HCT116 (cell line): ENCODE results near the gene STARD3. TPM values are rescaled to one million over a fixed set of nuclear protein-coding genes. Genes with fewer than 3 reads are reported as not detected.

Experiments used
- ATAC-seq: fragments of 200-7000 bp; cut with Tn5 transposase; 2 replicates; pipeline ENCODE4 v1.9.1; 2020; ENCODE audit warnings: mild to moderate bottlenecking, moderate library complexity
- BruUV-seq: library from RNA; stranded (reverse); fragments of 400-500 nt; replicated peaks from 2 replicates; lab custom pipeline; 2021; lab: Mats Ljungman, UMichigan
- CTCF ChIA-PET: fragments of 300-600 bp; sonication (Branson Sonifier 250); formaldehyde crosslinking; loops from one replicate; lab custom pipeline; 2021; ENCODE audit warnings: antibody characterized with exemption; lab: Charles Lee
- POLR2A ChIA-PET: fragments of 300-600, 350-600 bp; sonication (Branson Sonifier 250); formaldehyde crosslinking; loops from one replicate; lab custom pipeline; 2021; ENCODE audit warnings: antibody characterized with exemption; lab: Charles Lee
- RAD21 ChIA-PET, 2 experiments: fragments of 300-600 bp; sonication (Branson Sonifier 250); formaldehyde crosslinking; loops; one replicate each; lab custom pipeline; 2023; ENCODE audit warnings: low total read pairs in 2 of 2; ENCODE audit not compliant: uncharacterized antibody in 2 of 2, unreplicated experiment in 2 of 2, low non-redundant PET in 1 of 2; lab: Charles Lee
- DNase-seq: peaks from one replicate; pipeline ENCODE4 v3.0.0-alpha.2; 2010; ENCODE audit warnings: low read depth, low spot score
- H2AFZ ChIP-seq: fragments of 200-600 bp; shearing (Covaris generic), sonication (generic); 2 replicates; pipeline ENCODE4 v1.6.1; 2017; ENCODE audit warnings: low read depth, mixed run types, mixed read lengths, antibody characterized with exemption, low read length; ENCODE audit not compliant: poor library complexity, severe bottlenecking
- H3K27ac ChIP-seq: 2 replicates; pipeline ENCODE4 v1.5.1; 2012; ENCODE audit warnings: low read depth, low read length
- H3K27me3 ChIP-seq: fragments of 200-600 bp; sonication (generic); 2 replicates; pipeline ENCODE4 v1.6.1; 2016; ENCODE audit warnings: mixed run types, low read length, mixed read lengths; ENCODE audit not compliant: insufficient read depth
- H3K36me3 ChIP-seq, 2 experiments: fragments of 200-500 bp in 1 of 2; fragments of 200-600 bp in 1 of 2; sonication (Bioruptor generic) in 1 of 2; sonication (generic) in 1 of 2; 2 replicates each; pipeline versions ENCODE4 v1.5.1 to v1.6.1; 2014 to 2016; ENCODE audit warnings: low read length in 2 of 2, inconsistent platforms in 1 of 2, mixed read lengths in 1 of 2, mixed run types in 1 of 2; ENCODE audit not compliant: insufficient read depth in 2 of 2, control insufficient read depth in 1 of 2
- H3K4me1 ChIP-seq, 2 experiments: fragments of 200-600 bp in 1 of 2; sonication (generic) in 1 of 2; 2 replicates each; pipeline versions ENCODE4 v1.5.1 to v1.6.1; 2012 to 2017; ENCODE audit warnings: low read length in 2 of 2, inconsistent platforms in 1 of 2, mild to moderate bottlenecking in 1 of 2, mixed read lengths in 1 of 2, mixed run types in 1 of 2, moderate library complexity in 1 of 2; ENCODE audit not compliant: insufficient read depth in 2 of 2, control insufficient read depth in 1 of 2
- H3K4me2 ChIP-seq: fragments of 200-600 bp; sonication (generic); 2 replicates; pipeline ENCODE4 v1.6.1; 2017; ENCODE audit warnings: mixed run types, low read length, mixed read lengths
- H3K4me3 ChIP-seq, 2 experiments: fragments of 200-600 bp in 1 of 2; sonication (generic) in 1 of 2; replicated peaks in 1 of 2; 2 replicates each; pipeline ENCODE4 v1.5.1; 2011 to 2016; ENCODE audit warnings: low read length in 2 of 2, control low read depth in 1 of 2, low read depth in 1 of 2, mild to moderate bottlenecking in 1 of 2, mixed read lengths in 1 of 2, mixed run types in 1 of 2
- H3K79me2 ChIP-seq: fragments of 200-600 bp; sonication (generic); 2 replicates; pipeline ENCODE4 v1.6.1; 2017; ENCODE audit warnings: mild to moderate bottlenecking, mixed run types, low read length, moderate library complexity, mixed read lengths; ENCODE audit not compliant: insufficient read depth
- H3K9ac ChIP-seq: fragments of 200-600 bp; sonication (generic); 2 replicates; pipeline ENCODE4 v1.6.1; 2016; ENCODE audit warnings: low read length, mixed read lengths
- H3K9me2 ChIP-seq: fragments of 200-600 bp; sonication (generic), shearing (Covaris generic); 2 replicates; pipeline ENCODE4 v1.6.1; 2017; ENCODE audit warnings: mixed run types, mild to moderate bottlenecking, moderate library complexity; ENCODE audit not compliant: insufficient read depth
- H3K9me3 ChIP-seq, 2 experiments: fragments of 200-500 bp in 1 of 2; fragments of 200-600 bp in 1 of 2; sonication (Bioruptor generic) in 1 of 2; sonication (generic) in 1 of 2; 2 replicates each; pipeline ENCODE4 v1.6.1; 2014 to 2017; ENCODE audit warnings: low read length in 2 of 2, mixed read lengths in 2 of 2, inconsistent platforms in 1 of 2, low read depth in 1 of 2, mild to moderate bottlenecking in 1 of 2, mixed run types in 1 of 2, moderate library complexity in 1 of 2; ENCODE audit not compliant: control insufficient read depth in 1 of 2, insufficient read depth in 1 of 2
- H4K20me1 ChIP-seq: fragments of 200-600 bp; sonication (generic), shearing (Covaris generic); 2 replicates; pipeline ENCODE4 v1.6.1; 2017; ENCODE audit warnings: mixed run types, mild to moderate bottlenecking, moderate library complexity; ENCODE audit not compliant: insufficient read depth
- EGR1 ChIP-seq: IDR thresholded peaks from 2 replicates; pipeline ENCODE4 v1.6.1; 2012; ENCODE audit warnings: low read depth
- EZH2 ChIP-seq: fragments of 200-600 bp; sonication (generic); IDR thresholded peaks from 2 replicates; pipeline ENCODE4 v1.6.1; 2017; ENCODE audit warnings: antibody characterized with exemption, mixed run types
- POLR2A ChIP-seq: IDR thresholded peaks from 2 replicates; pipeline ENCODE4 v1.7.0; 2011; ENCODE audit warnings: borderline replicate concordance; ENCODE audit not compliant: insufficient read depth, insufficient read length; ENCODE audit errors: extremely low read depth
- SIN3A ChIP-seq: IDR thresholded peaks from 2 replicates; pipeline ENCODE4 v1.6.1; 2012; ENCODE audit warnings: low read depth
- ZNF274 ChIP-seq: fragments of 200-500 bp; sonication (Bioruptor generic); IDR thresholded peaks from 2 replicates; pipeline ENCODE4 v1.6.1; 2014; ENCODE audit warnings: mild to moderate bottlenecking, low read depth, low read length, inconsistent platforms
- intact Hi-C: fragments of 100-400 bp; cut with micrococcal nuclease; formaldehyde crosslinking; loops from 2 replicates; pipeline ENCODE4 v1.10.0; 2022
- total RNA-seq: library from RNA; stranded (reverse); gene quantifications from one replicate; pipeline ENCODE4 v1.2.1, GENCODE V29; 2021; ENCODE audit not compliant: unreplicated experiment
- TF ChIP-seq, protein P1 (sequence below), 3 experiments: fragments of 200-600 bp in 1 of 3; sonication (generic) in 1 of 3; IDR thresholded peaks in 2 of 3; conservative IDR thresholded peaks in 1 of 3; 2 replicates each; pipeline ENCODE4 v1.5.1; 2012 to 2017; ENCODE audit warnings: low read depth in 2 of 3, low read length in 2 of 3, antibody characterized with exemption in 1 of 3, borderline replicate concordance in 1 of 3, control low read depth in 1 of 3, mild to moderate bottlenecking in 1 of 3, mixed read lengths in 1 of 3, mixed run types in 1 of 3, moderate library complexity in 1 of 3; ENCODE audit not compliant: insufficient read depth in 1 of 3

The STARD3 gene
- total RNA-seq, 1 experiment from 2014 or later, result 73.9 TPM

DNA sequence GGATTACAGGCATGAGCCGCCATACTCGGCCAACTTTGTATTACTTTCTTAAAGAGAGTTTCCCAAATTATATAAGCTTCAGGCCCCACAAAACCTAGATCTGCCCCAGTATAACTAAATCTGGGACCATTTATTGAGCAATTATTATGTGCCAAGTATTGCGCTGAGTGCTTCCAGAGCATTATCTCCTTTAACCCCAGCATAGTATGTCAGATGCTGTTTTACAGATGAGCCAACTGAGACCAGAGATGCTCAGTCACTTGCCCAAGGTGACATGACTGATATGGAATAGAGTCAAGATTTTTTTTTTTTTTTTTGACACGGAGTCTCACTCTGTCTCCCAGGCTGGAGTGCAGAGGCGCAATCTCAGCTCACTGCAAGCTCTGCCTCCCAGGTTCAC is 61.0 kb downstream of the STARD3 start:
- POLR2A ChIA-PET, result interaction anchor here (2.7 kb wide), 1 partner anchor 11 kb away, joined by 7 read pairs; the partner anchor contains the start of gene PGAP3
- no peak overlapping the region for H3K27ac ChIP-seq
- ATAC-seq (no peak), DNase-seq (no peak)
- no peak overlapping the region for H3K4me3 ChIP-seq
- no peaks in the 10 kb centered on the region for H3K9me3 ChIP-seq
- H2AFZ ChIP-seq, result no peak overlapping the region
- TF ChIP-seq POLR2A (no peak), EZH2 (no peak), SIN3A (no peak), ZNF274 (no peak), EGR1 (no peak)
- TF ChIP-seq, protein P1, sequence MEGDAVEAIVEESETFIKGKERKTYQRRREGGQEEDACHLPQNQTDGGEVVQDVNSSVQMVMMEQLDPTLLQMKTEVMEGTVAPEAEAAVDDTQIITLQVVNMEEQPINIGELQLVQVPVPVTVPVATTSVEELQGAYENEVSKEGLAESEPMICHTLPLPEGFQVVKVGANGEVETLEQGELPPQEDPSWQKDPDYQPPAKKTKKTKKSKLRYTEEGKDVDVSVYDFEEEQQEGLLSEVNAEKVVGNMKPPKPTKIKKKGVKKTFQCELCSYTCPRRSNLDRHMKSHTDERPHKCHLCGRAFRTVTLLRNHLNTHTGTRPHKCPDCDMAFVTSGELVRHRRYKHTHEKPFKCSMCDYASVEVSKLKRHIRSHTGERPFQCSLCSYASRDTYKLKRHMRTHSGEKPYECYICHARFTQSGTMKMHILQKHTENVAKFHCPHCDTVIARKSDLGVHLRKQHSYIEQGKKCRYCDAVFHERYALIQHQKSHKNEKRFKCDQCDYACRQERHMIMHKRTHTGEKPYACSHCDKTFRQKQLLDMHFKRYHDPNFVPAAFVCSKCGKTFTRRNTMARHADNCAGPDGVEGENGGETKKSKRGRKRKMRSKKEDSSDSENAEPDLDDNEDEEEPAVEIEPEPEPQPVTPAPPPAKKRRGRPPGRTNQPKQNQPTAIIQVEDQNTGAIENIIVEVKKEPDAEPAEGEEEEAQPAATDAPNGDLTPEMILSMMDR (IDR thresholded peaks at IDR 0.05 in 2 of 3, conservative IDR thresholded peaks at IDR 0.05 in 1 of 3; ENCODE audit: borderline replicate concordance in 1 of 3, insufficient read depth in 1 of 3, low read depth in 2 of 3, low read length in 2 of 3), result no peak
- no peak overlapping the region for H3K9ac ChIP-seq
- H3K9me2 ChIP-seq, result no peaks in the 10 kb centered on the region
- no peaks in the 10 kb centered on the region for H4K20me1 ChIP-seq
- no peaks in the 10 kb centered on the region for H3K27me3 ChIP-seq
- H3K4me1 ChIP-seq, result peaks cover 15 to 32% of the 10 kb centered on the region in 2 experiments; a peak in 3 of 4 replicates
- no TSS peak for BruUV-seq
- H3K79me2 ChIP-seq, result peaks cover 30% of the 10 kb centered on the region
- CTCF ChIA-PET, result no interaction called here
- RAD21 ChIA-PET, result no interaction called here
- H3K36me3 ChIP-seq, result no peaks in the 10 kb centered on the region
- intact Hi-C loops, result no loop called here
- H3K4me2 ChIP-seq, result no peak overlapping the region
